HS-27A (cell line): ENCODE results near the gene MKLN1.
A peak's percentile ranks its signal among the peaks of the same experiment; 100 is the strongest.

ENCODE experiments used
- DNase-seq: peaks from one replicate; pipeline ENCODE4 v3.0.0-alpha.2; 2012; ENCODE audit warnings: low read depth, missing footprints

MKLN1 gene

GRCh38 chr7:131522325-131522930 lies 194.8 kb downstream of the MKLN1 start:
- no peak for DNase-seq

DNA sequence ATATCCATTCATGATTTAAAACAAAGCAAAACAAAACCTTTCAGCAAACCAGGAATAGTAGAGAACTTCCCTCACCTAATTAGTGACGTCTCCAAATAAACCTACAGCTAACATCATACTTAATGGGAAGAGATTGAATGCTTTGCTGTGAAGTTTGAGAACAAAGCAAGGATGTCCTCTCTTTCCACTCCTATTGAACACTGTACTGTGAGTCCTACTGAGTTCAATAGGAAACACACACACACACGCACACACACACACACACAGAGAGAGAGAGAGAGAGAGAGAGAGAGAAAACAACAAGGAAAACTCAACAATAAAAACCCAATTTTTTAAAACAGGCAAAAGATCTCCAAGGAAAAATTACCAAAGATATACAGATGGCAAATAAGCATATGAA lies 196.4 kb downstream of the MKLN1 start:
- DNase-seq = no peak

DNA sequence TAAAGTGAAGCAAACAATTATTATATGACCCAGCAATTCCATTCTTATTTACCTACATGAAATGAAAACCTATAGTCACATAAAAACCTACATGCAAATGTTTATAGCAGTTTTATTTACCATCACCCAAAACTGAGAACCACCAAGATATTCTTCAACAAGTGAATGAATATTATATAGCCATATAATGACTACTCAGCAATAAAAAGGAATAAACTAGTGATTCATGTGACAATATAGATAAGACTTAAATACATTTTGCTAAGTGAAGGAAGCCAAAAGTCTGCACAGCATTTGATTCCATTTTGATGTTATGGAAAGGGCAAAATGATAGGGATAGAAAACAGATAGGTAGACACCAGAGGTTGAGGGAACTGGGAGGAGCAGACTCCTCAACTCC lies 197.0 kb downstream of the MKLN1 start:
- no peak for DNase-seq

DNA sequence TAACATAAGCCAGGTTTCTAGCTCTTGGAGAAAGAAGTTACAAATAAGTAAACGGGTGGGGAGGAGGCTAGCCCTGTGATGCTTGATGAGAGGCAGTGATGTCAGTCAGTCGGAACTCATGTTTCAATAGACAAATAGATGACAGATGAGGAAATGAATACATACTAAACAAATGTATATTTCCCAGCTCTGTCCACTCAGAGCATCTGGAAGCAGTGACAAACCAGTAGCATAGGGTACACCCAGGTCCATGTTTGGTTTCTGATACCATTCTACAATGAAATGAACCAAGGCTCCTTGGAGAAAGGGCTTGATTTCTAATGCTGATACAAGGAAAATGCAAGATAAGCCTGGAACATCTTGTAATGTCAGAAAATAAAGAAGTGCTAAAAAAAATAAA lies 198.1 kb downstream of the MKLN1 start:
- DNase-seq = no peak

DNA sequence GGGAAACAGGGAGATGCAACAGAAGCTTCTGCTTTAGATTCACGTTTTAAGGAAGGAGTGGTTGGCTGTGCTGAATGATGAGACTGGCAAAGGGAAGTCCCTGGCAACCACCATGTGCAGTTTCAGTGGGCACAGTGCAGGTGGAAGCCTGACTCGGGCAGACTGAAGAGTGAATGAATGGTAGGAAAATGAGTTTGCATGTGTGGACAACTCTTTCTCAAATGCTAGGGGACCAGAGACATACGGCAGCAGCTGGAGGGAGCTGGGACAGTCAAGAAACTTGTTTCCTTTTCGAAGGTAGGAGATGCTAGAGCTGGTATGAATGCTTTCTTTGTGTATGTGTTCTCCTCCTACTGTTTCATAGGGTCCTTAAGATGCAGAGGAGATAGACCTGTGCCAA lies 199.8 kb downstream of the MKLN1 start:
- DNase-seq = no peak

GRCh38 chr7:131529179-131529578 lies 201.5 kb downstream of the MKLN1 start:
- DNase-seq = no peak

- DNase-seq = no peak
Measured at GRCh38 chr7:131529617-131530016, 201.9 kb downstream of the MKLN1 start.

DNA sequence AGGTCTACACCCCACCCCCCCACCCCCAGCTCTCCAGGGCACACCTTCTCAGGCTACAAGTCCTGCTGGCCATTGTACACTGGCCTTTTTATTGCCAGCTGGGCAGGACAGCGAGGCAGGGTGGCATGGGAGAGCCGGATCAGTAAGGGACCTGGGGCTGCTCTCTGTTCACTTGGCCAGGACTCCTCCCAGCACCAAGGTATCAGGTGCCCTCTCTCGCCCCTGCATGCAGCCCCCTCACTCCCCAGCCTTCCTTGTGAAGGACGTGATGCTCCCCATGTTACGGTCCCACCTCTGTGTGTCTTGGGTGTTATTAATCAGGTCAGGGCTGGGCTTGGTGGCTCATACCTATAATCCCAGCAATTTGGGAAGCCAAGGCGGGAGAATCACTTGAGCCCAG lies 202.5 kb downstream of the MKLN1 start:
- no peak for DNase-seq

GRCh38 chr7:131532570-131533091 lies 205.0 kb downstream of the MKLN1 start:
- no peak for DNase-seq

DNA sequence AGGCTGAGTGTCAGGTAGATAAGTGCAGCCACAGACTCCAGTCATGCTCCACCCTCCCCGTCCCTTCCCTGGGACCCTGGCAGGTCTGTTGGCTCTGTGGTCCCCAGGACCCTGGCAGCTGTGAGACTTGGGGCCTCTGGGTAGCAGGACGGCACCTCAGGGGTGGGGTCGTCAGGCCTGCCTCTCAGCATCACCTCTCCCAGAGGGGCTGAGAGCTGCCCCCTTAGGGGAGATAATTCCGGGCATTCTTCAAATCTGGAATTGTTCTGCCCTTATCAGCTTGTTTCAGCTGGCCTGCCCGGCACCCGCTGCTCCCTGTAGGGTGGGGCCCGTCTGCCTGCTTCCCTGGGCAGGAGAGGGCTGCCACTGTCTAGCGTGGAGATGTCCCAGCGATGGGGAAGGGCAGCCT lies 205.5 kb downstream of the MKLN1 start:
- DNase-seq = no peak

DNA sequence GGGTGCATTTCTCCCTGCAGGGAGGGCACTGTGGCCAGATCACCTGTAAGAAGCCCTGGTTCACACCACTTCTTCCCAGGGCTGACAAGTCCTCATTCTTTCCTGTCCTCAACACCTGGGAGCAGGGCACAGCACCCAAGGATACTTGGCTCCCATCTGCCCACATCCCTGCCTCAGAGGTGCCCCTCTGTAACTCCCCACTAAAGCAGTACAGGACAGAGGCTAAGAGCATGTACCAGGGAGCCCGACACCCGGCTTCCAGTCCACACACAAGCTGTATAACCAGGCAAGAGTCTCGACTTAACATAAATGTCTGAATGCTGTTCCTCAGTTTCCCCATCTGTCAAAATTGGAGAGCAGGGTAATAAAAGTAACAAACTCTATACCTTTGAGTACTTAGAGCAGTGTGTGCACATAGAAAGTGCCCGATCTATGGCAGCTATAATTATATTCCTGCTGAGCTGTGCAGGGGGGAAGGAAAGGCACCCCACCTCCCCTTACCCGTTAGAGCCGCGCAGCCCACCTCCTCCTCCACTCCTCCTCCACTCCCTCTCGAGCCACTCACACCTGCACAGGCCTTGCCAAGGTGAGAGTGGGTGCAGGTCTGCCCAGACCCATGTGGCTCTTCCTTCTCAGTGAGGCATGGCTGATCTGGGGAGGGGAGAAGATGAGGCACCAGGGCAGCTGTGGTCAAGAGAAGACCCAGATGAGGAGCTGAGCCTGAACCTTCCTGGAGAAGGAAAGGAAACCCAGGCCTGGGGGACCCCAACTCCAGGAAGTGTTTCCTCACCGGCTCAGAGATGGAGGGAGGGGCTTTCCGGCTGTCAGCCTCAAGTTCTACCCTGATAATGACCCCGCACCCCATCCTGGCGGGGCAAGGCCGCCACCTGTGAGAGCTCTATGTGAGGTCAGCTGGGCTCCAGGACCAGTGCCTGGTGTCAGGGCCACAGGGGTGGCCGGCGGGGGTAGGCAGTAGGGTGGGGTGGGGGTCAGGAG lies 206.2 kb downstream of the MKLN1 start:
- DNase-seq = no peak

GRCh38 chr7:131536361-131536849 lies 208.7 kb downstream of the MKLN1 start:
- DNase-seq = no peak

DNA sequence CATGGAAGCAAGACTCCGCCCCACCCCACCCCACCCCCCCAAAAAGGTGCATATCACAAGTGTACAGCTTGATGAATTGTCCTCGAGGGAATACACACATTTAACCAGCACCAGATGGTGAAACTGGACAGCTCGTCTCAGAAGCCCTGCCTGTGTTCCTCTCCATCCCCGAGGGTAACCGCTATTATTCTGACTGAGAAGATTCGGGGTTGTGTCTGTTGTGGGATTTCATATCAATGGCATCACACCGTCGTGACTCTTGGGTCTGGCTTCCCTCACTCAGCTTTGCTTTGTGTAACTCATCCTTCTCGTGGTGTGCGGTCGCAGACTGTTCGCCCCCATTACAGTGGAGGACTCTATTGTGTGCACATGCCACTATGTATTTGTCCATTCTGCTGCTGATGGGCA lies 209.9 kb downstream of the MKLN1 start:
- DNase-seq = no peak

DNA sequence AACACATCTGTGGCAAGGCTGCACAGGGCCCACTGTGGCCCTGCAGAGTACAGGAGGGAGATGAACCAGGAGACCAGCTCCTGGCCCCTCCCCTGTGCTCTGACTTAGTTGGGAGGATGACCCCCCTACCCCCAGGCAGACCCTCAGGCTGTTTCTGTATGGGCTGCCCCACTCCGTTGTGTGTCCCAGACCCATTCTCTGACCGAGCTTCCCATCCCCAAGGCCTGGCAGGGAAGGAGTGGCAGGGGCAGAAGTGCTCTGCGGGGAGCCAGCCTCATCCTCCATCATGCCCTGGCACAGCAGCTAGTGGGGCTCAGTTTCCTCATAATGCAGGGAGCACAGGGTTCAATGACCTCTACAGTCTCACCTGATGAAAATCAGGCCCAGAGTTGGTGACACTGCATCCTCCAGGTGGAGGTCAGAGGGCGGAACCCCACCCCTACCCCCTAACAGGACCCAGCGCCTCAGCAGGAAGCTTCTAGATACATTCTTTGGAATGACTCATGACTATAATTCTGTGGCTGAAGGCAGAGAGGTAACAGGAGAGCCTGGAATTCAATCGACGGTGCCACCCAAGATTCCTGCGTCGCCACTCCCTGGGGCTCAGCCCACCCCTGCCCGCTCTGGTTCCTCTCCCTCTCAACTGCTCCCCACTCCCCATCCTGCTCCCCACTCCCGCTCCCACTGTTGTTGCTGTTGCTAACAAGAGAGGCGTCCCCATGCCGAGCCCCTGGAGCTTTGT lies 210.6 kb downstream of the MKLN1 start:
- peak; percentile 40 for DNase-seq

- no peak for DNase-seq
Measured at GRCh38 chr7:131538813-131539179, 211.1 kb downstream of the MKLN1 start.

- DNase-seq = no peak
Measured at GRCh38 chr7:131540491-131541162, 213.0 kb downstream of the MKLN1 start.

DNA sequence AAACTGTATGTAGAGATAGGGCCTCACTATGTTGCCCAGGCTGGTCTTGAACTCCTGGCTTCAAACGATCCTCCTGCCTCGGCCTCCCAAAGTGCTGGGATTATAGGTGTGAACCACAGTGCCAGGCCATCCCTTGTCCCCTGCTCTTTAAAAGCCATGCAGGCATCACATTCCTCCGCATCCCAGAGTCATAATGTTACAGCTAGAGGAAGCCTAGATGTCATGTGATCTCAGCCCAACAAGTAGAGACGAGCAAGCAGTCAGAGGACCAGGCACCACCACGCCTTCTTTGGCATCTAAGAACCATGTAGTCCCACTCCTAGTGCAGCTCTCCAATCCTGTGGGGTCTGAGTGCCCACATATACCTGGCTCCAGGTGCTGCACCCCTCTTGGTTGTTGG lies 215.6 kb downstream of the MKLN1 start:
- no peak for DNase-seq

- DNase-seq = no peak
Measured at GRCh38 chr7:131544021-131544420, 216.3 kb downstream of the MKLN1 start.

DNA sequence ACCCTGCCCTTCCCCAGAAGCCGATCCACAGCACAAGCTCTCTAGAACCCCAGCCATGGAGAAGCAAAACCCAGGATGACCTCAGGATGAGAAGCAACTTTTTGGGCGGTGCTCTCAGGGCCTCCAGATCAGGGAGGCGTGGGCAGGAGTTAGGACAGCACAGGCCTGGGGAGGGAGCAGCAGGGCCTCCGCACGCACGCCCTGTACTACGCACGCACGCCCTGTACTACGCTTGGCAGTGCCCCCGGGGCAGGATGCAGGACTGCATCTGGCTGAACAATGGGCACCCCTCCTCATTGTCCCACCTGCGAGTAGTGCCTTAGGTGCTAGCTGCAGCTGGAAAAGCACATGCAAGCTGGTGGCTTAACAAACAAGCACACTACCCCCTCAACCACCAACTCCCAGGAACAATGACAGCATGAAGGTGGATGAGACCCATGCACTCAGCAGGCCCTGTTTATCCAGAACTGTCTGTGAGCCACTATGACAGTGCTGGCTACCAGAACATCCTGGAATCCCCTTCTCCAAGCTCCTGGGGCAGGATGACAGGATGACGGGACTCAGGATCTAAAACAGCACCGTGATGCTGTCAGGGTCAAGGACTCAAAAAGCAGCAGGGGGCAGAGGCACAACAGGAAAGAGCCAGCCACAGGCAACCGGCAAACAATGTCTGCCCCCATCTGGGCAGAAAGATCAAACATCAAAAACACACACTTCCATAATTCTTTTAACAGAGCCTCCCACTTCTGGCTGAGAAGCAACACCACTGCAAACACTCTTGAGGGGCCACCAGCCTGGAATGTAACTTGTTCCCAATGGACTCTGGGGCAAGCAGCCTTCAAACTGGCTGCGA lies 217.0 kb downstream of the MKLN1 start:
- no peak for DNase-seq

DNA sequence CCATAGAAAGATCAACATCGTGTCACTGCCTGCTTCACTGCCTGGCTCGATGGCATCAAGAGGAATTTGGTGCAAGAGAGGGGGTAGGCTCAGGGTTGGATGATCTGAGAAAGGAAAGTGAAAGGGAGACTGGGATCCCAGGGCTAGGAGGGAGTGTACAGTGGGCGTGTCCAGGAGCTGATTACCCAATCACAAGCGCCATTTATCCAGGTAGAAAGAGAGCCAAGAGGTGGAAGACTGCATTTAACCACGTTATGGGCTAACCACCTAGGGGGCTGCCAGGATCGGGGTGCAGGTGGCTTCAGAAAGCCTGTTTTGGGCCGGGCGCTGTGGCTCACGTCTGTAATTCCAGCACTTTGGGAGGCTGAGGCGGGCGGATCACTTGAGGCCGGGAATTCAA lies 218.4 kb downstream of the MKLN1 start:
- DNase-seq = no peak
